H1 (cell line): ENCODE data around the gene OSM. TPM values are rescaled to one million over a fixed set of nuclear protein-coding genes. Genes with fewer than 3 reads are reported as not detected.

Experiments
- CTCF ChIA-PET: fragments of 300-600 bp; sonication (Branson Sonifier 250); formaldehyde crosslinking; loops from one replicate; lab custom pipeline; 2021; ENCODE audit not compliant: partially characterized antibody; lab: Charles Lee
- POLR2A ChIA-PET: fragments of 300-600 bp; sonication (Branson Sonifier 250); formaldehyde crosslinking; loops from one replicate; lab custom pipeline; 2021; ENCODE audit warnings: inconsistent platforms; ENCODE audit not compliant: partially characterized antibody; lab: Charles Lee
- DNase-seq, 2 experiments: peaks; one replicate each; pipeline versions ENCODE4 v3.0.0 to v3.0.0-alpha.2; 2010 to 2022; ENCODE audit warnings: low spot score in 2 of 2, low read depth in 1 of 2, mixed read lengths in 1 of 2
- FAIRE-seq: peaks from 2 replicates; lab custom pipeline; 2011; peaks lifted over from hg19 to GRCh38; lab: Jason Lieb, UNC
- H2AFZ ChIP-seq: 2 replicates; pipeline ENCODE4 v1.8.1; 2012; ENCODE audit warnings: low read length, inconsistent platforms
- H2AK5ac ChIP-seq: 2 replicates; pipeline ENCODE4 v1.6.1; 2013; ENCODE audit warnings: low read depth, low read length
- H2BK120ac ChIP-seq: replicated peaks from 2 replicates; pipeline ENCODE3; 2013; ENCODE audit warnings: low read depth, low read length, inconsistent platforms
- H2BK12ac ChIP-seq: 2 replicates; pipeline ENCODE4 v1.6.1; 2013; ENCODE audit warnings: low read depth, low read length
- H2BK15ac ChIP-seq: 2 replicates; pipeline ENCODE4 v1.6.1; 2013; ENCODE audit warnings: low read length
- H2BK20ac ChIP-seq: 2 replicates; pipeline ENCODE4 v1.6.1; 2013; ENCODE audit warnings: low read length
- H2BK5ac ChIP-seq: 2 replicates; pipeline ENCODE4 v1.6.1; 2013; ENCODE audit warnings: low read depth, low read length
- H3K14ac ChIP-seq: 2 replicates; pipeline ENCODE4 v1.6.1; 2013; ENCODE audit warnings: inconsistent platforms; ENCODE audit not compliant: insufficient read length
- H3K18ac ChIP-seq: 2 replicates; pipeline ENCODE4 v1.6.1; 2013; ENCODE audit warnings: low read length; ENCODE audit errors: extremely low read depth
- H3K23ac ChIP-seq: 2 replicates; pipeline ENCODE4 v1.6.1; 2013; ENCODE audit warnings: inconsistent platforms; ENCODE audit not compliant: insufficient read length
- H3K23me2 ChIP-seq: 2 replicates; pipeline ENCODE4 v1.6.1; 2013; ENCODE audit warnings: low read depth, low read length
- H3K27ac ChIP-seq: 2 replicates; pipeline ENCODE4 v1.6.1; 2011; ENCODE audit warnings: low read depth, low read length, inconsistent platforms
- H3K27me3 ChIP-seq, 4 experiments: replicated peaks in 1 of 4; 1 replicate in 1 of 4; 2 replicates in 3 of 4; pipeline versions ENCODE4 v1.6.1 to v1.8.1; 2011 to 2013; ENCODE audit warnings: low read length in 3 of 4, mild to moderate bottlenecking in 3 of 4, inconsistent platforms in 2 of 4, mixed read lengths in 2 of 4, moderate library complexity in 1 of 4; ENCODE audit not compliant: control insufficient read depth in 3 of 4, insufficient read depth in 3 of 4; ENCODE audit errors: extremely low read depth in 1 of 4
- H3K36me3 ChIP-seq, 4 experiments: 2 replicates each; pipeline versions ENCODE4 v1.6.1 to v1.8.1; 2011 to 2013; ENCODE audit warnings: mild to moderate bottlenecking in 4 of 4, low read length in 3 of 4, moderate library complexity in 2 of 4, control low read depth in 1 of 4, inconsistent platforms in 1 of 4; ENCODE audit not compliant: insufficient read depth in 4 of 4, control insufficient read depth in 2 of 4
- H3K4ac ChIP-seq: replicated peaks from 2 replicates; pipeline ENCODE3; 2013; ENCODE audit warnings: low read length, low read depth, mixed read lengths, inconsistent platforms; ENCODE audit not compliant: insufficient read length
- H3K4me1 ChIP-seq, 4 experiments: replicated peaks in 1 of 4; 1 replicate in 1 of 4; 2 replicates in 3 of 4; pipeline versions ENCODE4 v1.6.1 to v1.8.1; 2011 to 2013; ENCODE audit warnings: low read length in 3 of 4, inconsistent platforms in 2 of 4, mixed read lengths in 1 of 4; ENCODE audit not compliant: insufficient read depth in 4 of 4, control insufficient read depth in 3 of 4
- H3K4me2 ChIP-seq, 2 experiments: 2 replicates each; pipeline versions ENCODE4 v1.6.1 to v1.8.1; 2011 to 2013; ENCODE audit warnings: low read depth in 2 of 2, low read length in 2 of 2, control low read depth in 1 of 2, inconsistent platforms in 1 of 2, mild to moderate bottlenecking in 1 of 2; ENCODE audit not compliant: insufficient read depth in 1 of 2
- H3K4me3 ChIP-seq, 4 experiments: fragments of 200-600, 300-600 bp in 1 of 4; sonication (generic), shearing (Covaris generic), sonication (Bioruptor Twin) in 1 of 4; 2 replicates each; pipeline versions ENCODE4 v1.5.1 to v1.8.1; 2011 to 2016; ENCODE audit warnings: low read length in 4 of 4, low read depth in 3 of 4, control low read depth in 2 of 4, inconsistent platforms in 2 of 4, mild to moderate bottlenecking in 2 of 4, mixed read lengths in 1 of 4, moderate library complexity in 1 of 4; ENCODE audit not compliant: insufficient read depth in 2 of 4; ENCODE audit errors: extremely low read depth in 1 of 4
- H3K56ac ChIP-seq: replicated peaks from 2 replicates; pipeline ENCODE3; 2013; ENCODE audit warnings: low read depth, mild to moderate bottlenecking, mixed read lengths, low read length, inconsistent platforms; ENCODE audit not compliant: insufficient read length
- H3K79me1 ChIP-seq: 2 replicates; pipeline ENCODE4 v1.6.1; 2013; ENCODE audit warnings: low read depth, low read length, control low read depth
- H3K79me2 ChIP-seq, 2 experiments: 2 replicates each; pipeline versions ENCODE4 v1.6.1 to v1.8.1; 2012 to 2013; ENCODE audit warnings: low read length in 2 of 2, mild to moderate bottlenecking in 2 of 2, inconsistent platforms in 1 of 2; ENCODE audit not compliant: insufficient read depth in 2 of 2, control insufficient read depth in 1 of 2
- H3K9ac ChIP-seq, 4 experiments: replicated peaks in 1 of 4; 1 replicate in 1 of 4; 2 replicates in 3 of 4; pipeline versions ENCODE4 v1.6.1 to v1.8.1; 2011 to 2013; ENCODE audit warnings: low read depth in 3 of 4, low read length in 3 of 4, control low read depth in 2 of 4, mild to moderate bottlenecking in 2 of 4, moderate library complexity in 2 of 4, inconsistent platforms in 1 of 4; ENCODE audit errors: extremely low read depth in 1 of 4
- H3K9me3 ChIP-seq, 2 experiments: 2 replicates each; pipeline versions ENCODE4 v1.6.1 to v1.8.1; 2012 to 2013; ENCODE audit warnings: mild to moderate bottlenecking in 2 of 2, moderate library complexity in 2 of 2, control low read depth in 1 of 2, inconsistent platforms in 1 of 2, low read depth in 1 of 2, low read length in 1 of 2, mixed read lengths in 1 of 2; ENCODE audit not compliant: insufficient read depth in 2 of 2
- H4K20me1 ChIP-seq, 2 experiments: replicated peaks in 1 of 2; 2 replicates each; pipeline versions ENCODE3 to v1.8.1; 2011 to 2013; ENCODE audit warnings: inconsistent platforms in 2 of 2, low read length in 2 of 2, mild to moderate bottlenecking in 1 of 2; ENCODE audit not compliant: insufficient read depth in 2 of 2, control insufficient read depth in 1 of 2
- H4K5ac ChIP-seq: 2 replicates; pipeline ENCODE4 v1.6.1; 2013; ENCODE audit warnings: low read length, low read depth, mixed read lengths, inconsistent platforms; ENCODE audit not compliant: insufficient read length
- H4K8ac ChIP-seq: 2 replicates; pipeline ENCODE4 v1.8.0; 2013; ENCODE audit warnings: mild to moderate bottlenecking, moderate library complexity, low read length, inconsistent platforms; ENCODE audit not compliant: insufficient read depth; ENCODE audit errors: extremely low read depth
- H4K91ac ChIP-seq: replicated peaks from 2 replicates; pipeline ENCODE3; 2013; ENCODE audit warnings: low read length, mixed read lengths, inconsistent platforms; ENCODE audit not compliant: insufficient read length
- CEBPB ChIP-seq: IDR thresholded peaks from 2 replicates; pipeline ENCODE4 v1.6.1; 2012; ENCODE audit warnings: low read depth, low read length
- CREB1 ChIP-seq: IDR thresholded peaks from 2 replicates; pipeline ENCODE4 v1.6.1; 2012; ENCODE audit warnings: inconsistent platforms
- FOSL1 ChIP-seq: IDR thresholded peaks from 2 replicates; pipeline ENCODE4 v1.6.1; 2011; ENCODE audit warnings: mild to moderate bottlenecking, low read depth, low read length, moderate library complexity; ENCODE audit not compliant: insufficient read depth
- KDM1A ChIP-seq: fragments of 200-600, 300-600 bp; sonication (generic); IDR thresholded peaks from 2 replicates; pipeline ENCODE4 v1.7.1; 2016; ENCODE audit warnings: mild to moderate bottlenecking, low read length, borderline replicate concordance
- MAFK ChIP-seq: IDR thresholded peaks from 2 replicates; pipeline ENCODE4 v1.6.1; 2012; ENCODE audit warnings: low read depth, mild to moderate bottlenecking, improper control_type of control experiment, low read length
- RAD21 ChIP-seq, 2 experiments: IDR thresholded peaks in 1 of 2; conservative IDR thresholded peaks in 1 of 2; 2 replicates each; pipeline ENCODE4 v1.6.1; 2011; ENCODE audit warnings: low read depth in 2 of 2, low read length in 2 of 2, improper control_type of control experiment in 1 of 2, inconsistent platforms in 1 of 2, mild to moderate bottlenecking in 1 of 2, moderate library complexity in 1 of 2
- RXRA ChIP-seq: IDR thresholded peaks from 2 replicates; pipeline ENCODE4 v1.6.1; 2011; ENCODE audit warnings: low read depth, mild to moderate bottlenecking, low read length, moderate library complexity; ENCODE audit not compliant: insufficient read depth
- ZNF274 ChIP-seq: IDR thresholded peaks from 2 replicates; pipeline ENCODE4 v1.7.0; 2012; ENCODE audit warnings: low read length, borderline replicate concordance; ENCODE audit errors: extremely low read depth
- WGBS, 2 experiments: shearing (Covaris generic) in 1 of 2; methylation state at CpG; one replicate each; pipeline versions ENCODE4 v1.1.6 to v1.1.7; 2013 to 2015; ENCODE audit warnings: low lambda C conversion rate in 2 of 2, mixed read lengths in 2 of 2, inconsistent platforms in 1 of 2, low coverage in 1 of 2, missing lambda C conversion rate in 1 of 2; ENCODE audit not compliant: insufficient replicate concordance in 2 of 2, insufficient coverage in 1 of 2, insufficient read length in 1 of 2; ENCODE audit errors: extremely low coverage in 1 of 2, missing lambda C conversion rate in 1 of 2; 5-methylcytosine and 5-hydroxymethylcytosine counted together
- polyA plus RNA-seq, 7 experiments: library from polyadenylated mRNA; depleted of rRNA in 3 of 7; stranded (reverse) in 5 of 7; unstranded in 2 of 7; fragments of >200 nt in 5 of 7; fragments of 200-250 nt in 2 of 7; gene quantifications; 1 replicate in 5 of 7; 2 replicates in 1 of 7; 4 replicates in 1 of 7; pipeline versions ENCODE4 v1.2.1 to v1.2.3, GENCODE V29; 2011 to 2013; ENCODE audit warnings: missing spikeins in 2 of 7, mixed read lengths in 2 of 7
- total RNA-seq: library from RNA; stranded (reverse); fragmentation: NEBNext Ultra II Directional; extraction: Animal tissue kit (Norgen Biotek cat#: 25700); gene quantifications from 2 replicates; pipeline ENCODE4 v1.2.1, GENCODE V29; 2021
- TF ChIP-seq, protein P1 (sequence below): IDR thresholded peaks from 2 replicates; pipeline ENCODE4 v1.6.1; 2012; ENCODE audit warnings: inconsistent platforms
- TF ChIP-seq, protein P2 (sequence below): IDR thresholded peaks from 2 replicates; pipeline ENCODE4 v1.6.1; 2012; ENCODE audit warnings: inconsistent platforms

The OSM gene
- total and polyA plus RNA-seq, 2 of the 8 experiments (the other 6 are each of a cell fraction or from before 2014, with no cell fraction given), result not detected

DNA sequence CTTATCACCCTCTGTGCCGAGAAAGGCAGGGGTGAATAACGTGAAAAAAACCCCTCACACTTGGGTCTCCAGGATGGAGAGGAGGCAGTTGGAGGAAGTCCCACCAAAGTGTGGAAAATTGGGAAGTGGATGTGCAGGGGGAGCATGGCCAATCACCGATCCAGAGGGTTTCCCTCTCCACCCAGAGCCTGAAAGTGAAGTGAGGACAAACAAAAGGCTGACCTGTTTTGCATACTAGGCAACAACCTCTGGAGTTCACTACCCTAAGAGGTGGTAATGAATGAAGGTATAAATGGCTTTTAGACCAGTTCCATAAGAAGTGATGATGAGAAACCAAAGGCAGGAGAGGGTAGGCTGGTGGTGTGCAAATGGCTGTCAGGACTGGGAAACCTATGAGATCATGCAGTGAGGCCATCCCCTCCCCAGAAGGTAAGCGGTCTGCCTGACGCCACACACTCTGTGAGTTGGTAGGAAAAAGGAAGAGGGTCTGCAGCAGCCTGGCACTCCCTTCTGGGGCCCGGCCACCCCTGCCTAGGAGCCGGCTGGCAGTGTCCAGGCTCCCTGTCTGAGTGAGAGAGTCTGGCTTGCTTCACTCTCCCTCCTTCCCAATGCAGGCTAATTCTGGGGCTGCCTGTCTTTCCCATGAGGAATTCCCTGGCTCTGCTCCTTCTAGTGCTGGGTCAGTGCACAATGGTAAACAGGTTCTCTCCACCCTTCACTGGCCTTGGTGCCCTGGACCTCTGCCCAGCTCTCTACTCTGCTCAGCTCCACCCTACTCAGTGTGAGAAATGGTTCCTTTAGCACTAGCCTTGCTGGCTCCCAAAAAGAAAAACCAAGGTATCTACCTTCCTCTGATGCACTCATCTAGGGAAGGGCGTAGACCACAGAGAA lies 44.5 kb upstream of the OSM start:
- Histone ChIP-seq H3K9me3 (no peaks in the 10 kb centered on the region), H2AK5ac (no peak overlapping the region), H2AFZ (no peak overlapping the region), H2BK20ac (no peak overlapping the region), H3K56ac (no peak overlapping the region), H3K18ac (no peak overlapping the region), H2BK5ac (no peak overlapping the region), H3K79me1 (0 out of 2 replicates have a peak, but pooled peaks cover 2% of the 10 kb centered on the region), H3K79me2 (no peaks in the 10 kb centered on the region), H4K8ac (peak overlapping the region; percentile 59; the same call in 1 of the 2 replicates), H3K4me3 (no peak overlapping the region), H3K36me3 (no peaks in the 10 kb centered on the region), H3K4me1 (peaks cover 0 to 5% (median 1%) of the 10 kb centered on the region in 4 experiments; a peak in 3 of 7 replicates), H4K20me1 (peaks cover 0 to 2% of the 10 kb centered on the region in 2 experiments), H4K5ac (no peak overlapping the region), H3K14ac (no peak overlapping the region), H2BK15ac (no peak overlapping the region), H3K4me2 (no peak overlapping the region), H3K27me3 (no peaks in the 10 kb centered on the region), H2BK120ac (no peak overlapping the region), H3K27ac (no peak overlapping the region), H3K23me2 (no peaks in the 10 kb centered on the region), H3K4ac (no peak overlapping the region), H3K23ac (no peak overlapping the region), H2BK12ac (no peak overlapping the region), H4K91ac (no peak overlapping the region), H3K9ac (peak overlapping the region in 1 of 4 experiments; percentile 44; a peak in 1 of 7 replicates)
- WGBS, 2 experiments, result 83% methylated on average over 8 of the region's 8 CpGs; no CpG with 5 or more reads in 1 of the 2 experiments
- ChIA-PET CTCF (interaction anchor here (0.7 to 1.6 kb wide), 7 partner anchors 8 to 25 kb away, joined by 3 to 10 read pairs (median 6); no protein-coding TSS in a partner anchor), POLR2A (interaction anchor here (1.0 to 1.2 kb wide), 2 partner anchors 19 to 46 kb away, joined by 3 to 4 read pairs; partner anchors contain the start of genes CCDC157 and SF3A1)
- DNase-seq (no peak), FAIRE-seq (no peak)
- TF ChIP-seq CEBPB (no peak), MAFK (no peak), RAD21 (IDR thresholded peaks at IDR 0.05 in 1 of 2, conservative IDR thresholded peaks at IDR 0.05 in 1 of 2; ENCODE audit: low read depth in 2 of 2, low read length in 2 of 2) (no peak), KDM1A (no peak), RXRA (no peak), ZNF274 (no peak), CREB1 (no peak), FOSL1 (no peak)
- TF ChIP-seq, protein P1, sequence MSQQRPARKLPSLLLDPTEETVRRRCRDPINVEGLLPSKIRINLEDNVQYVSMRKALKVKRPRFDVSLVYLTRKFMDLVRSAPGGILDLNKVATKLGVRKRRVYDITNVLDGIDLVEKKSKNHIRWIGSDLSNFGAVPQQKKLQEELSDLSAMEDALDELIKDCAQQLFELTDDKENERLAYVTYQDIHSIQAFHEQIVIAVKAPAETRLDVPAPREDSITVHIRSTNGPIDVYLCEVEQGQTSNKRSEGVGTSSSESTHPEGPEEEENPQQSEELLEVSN, result no peak
- TF ChIP-seq, protein P2, sequence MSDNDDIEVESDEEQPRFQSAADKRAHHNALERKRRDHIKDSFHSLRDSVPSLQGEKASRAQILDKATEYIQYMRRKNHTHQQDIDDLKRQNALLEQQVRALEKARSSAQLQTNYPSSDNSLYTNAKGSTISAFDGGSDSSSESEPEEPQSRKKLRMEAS, result no peak
